GM12878 (cell line): ENCODE results near the gene PAQR9. TPM values are rescaled to one million over a fixed set of nuclear protein-coding genes. Genes with fewer than 3 reads are reported as not detected.

ENCODE experiments used
- ATAC-seq: fragments of 200-7000 bp; cut with Tn5 transposase; 3 replicates; pipeline ENCODE4 v1.9.1; 2020; ENCODE audit warnings: mild to moderate bottlenecking, moderate library complexity
- BruUV-seq: library from RNA; stranded (reverse); fragments of 400-500 nt; replicated peaks from 2 replicates; lab custom pipeline; 2021; lab: Mats Ljungman, UMichigan
- CTCF ChIA-PET: fragments of 300-600 bp; sonication (Branson Sonifier 250); formaldehyde crosslinking; extraction: SDS; loops from one replicate; lab custom pipeline; 2021; ENCODE audit warnings: inconsistent platforms; lab: Yijun Ruan, JAX
- POLR2A ChIA-PET: fragments of 350-600 bp; formaldehyde crosslinking; extraction: SDS; loops from one replicate; lab custom pipeline; 2021; ENCODE audit warnings: inconsistent platforms; lab: Charles Lee
- RAD21 ChIA-PET: fragments of 300-600 bp; sonication (Branson Sonifier 250); formaldehyde crosslinking; loops from one replicate; lab custom pipeline; 2023; ENCODE audit warnings: antibody characterized with exemption; ENCODE audit not compliant: unreplicated experiment; lab: Charles Lee
- SMC1A ChIA-PET: fragments of 300-600 bp; sonication (Branson Sonifier 250); formaldehyde crosslinking; loops from one replicate; lab custom pipeline; 2023; ENCODE audit not compliant: unreplicated experiment, uncharacterized antibody; lab: Charles Lee
- DNase-seq: peaks from one replicate; pipeline ENCODE4 v3.0.0-alpha.2; 2011; ENCODE audit warnings: low read depth, low spot score
- FAIRE-seq: peaks from 3 replicates; lab custom pipeline; 2011; peaks lifted over from hg19 to GRCh38; lab: Jason Lieb, UNC
- H2AFZ ChIP-seq: 2 replicates; pipeline ENCODE4 v1.6.0; 2011; ENCODE audit warnings: low read depth, low read length, control low read depth; ENCODE audit not compliant: control insufficient read depth
- H3K27ac ChIP-seq: 2 replicates; pipeline ENCODE4 v1.5.1; 2011; ENCODE audit warnings: control low read depth; ENCODE audit not compliant: control insufficient read depth, insufficient read depth
- H3K27me3 ChIP-seq, 2 experiments: replicated peaks in 1 of 2; 2 replicates each; pipeline versions ENCODE4 v1.6.0 to v1.6.1; 2011; ENCODE audit warnings: low read length in 1 of 2; ENCODE audit not compliant: control insufficient read depth in 2 of 2, insufficient read depth in 2 of 2
- H3K36me3 ChIP-seq, 2 experiments: 2 replicates each; pipeline ENCODE4 v1.5.1; 2011; ENCODE audit warnings: low read length in 1 of 2; ENCODE audit not compliant: control insufficient read depth in 2 of 2, insufficient read depth in 2 of 2
- H3K4me1 ChIP-seq: 2 replicates; pipeline ENCODE4 v1.6.1; 2011; ENCODE audit warnings: mild to moderate bottlenecking, low read length, moderate library complexity, mixed read lengths; ENCODE audit not compliant: control insufficient read depth, insufficient read depth
- H3K4me2 ChIP-seq: 2 replicates; pipeline ENCODE4 v1.6.0; 2011; ENCODE audit warnings: control low read depth; ENCODE audit not compliant: control insufficient read depth, insufficient read depth
- H3K4me3 ChIP-seq: fragments of 200-600 bp; sonication (generic); 2 replicates; pipeline ENCODE4 v1.5.1; 2016
- H3K79me2 ChIP-seq: 2 replicates; pipeline ENCODE4 v1.6.0; 2011; ENCODE audit warnings: low read length; ENCODE audit not compliant: control insufficient read depth, insufficient read depth
- H3K9ac ChIP-seq: 2 replicates; pipeline ENCODE4 v1.8.0; 2011; ENCODE audit warnings: low read length, control low read depth, mixed read lengths; ENCODE audit not compliant: control insufficient read depth, insufficient read depth
- H3K9me3 ChIP-seq: replicated peaks from 3 replicates; pipeline ENCODE4 v1.5.1; 2011; ENCODE audit warnings: mild to moderate bottlenecking, low read length; ENCODE audit not compliant: control insufficient read depth, insufficient read depth
- H4K20me1 ChIP-seq: 2 replicates; pipeline ENCODE4 v1.6.0; 2011; ENCODE audit not compliant: control insufficient read depth, insufficient read depth
- CEBPB ChIP-seq, 2 experiments: fragments of 150-350 bp in 1 of 2; IDR thresholded peaks; 2 replicates each; pipeline ENCODE4 v1.6.1; 2012 to 2014; ENCODE audit warnings: low read depth in 2 of 2, low read length in 2 of 2, borderline replicate concordance in 1 of 2, inconsistent platforms in 1 of 2
- CREM ChIP-seq: IDR thresholded peaks from 2 replicates; pipeline ENCODE4 v1.6.1; 2014; ENCODE audit warnings: antibody characterized with exemption, low read depth
- ELK1 ChIP-seq: IDR thresholded peaks from 2 replicates; pipeline ENCODE4 v1.6.1; 2012; ENCODE audit warnings: low read depth, low read length, improper control_type of control experiment
- HDAC6 ChIP-seq: fragments of 200-600 bp; sonication (generic); IDR thresholded peaks from one replicate; pipeline ENCODE4 v1.8.0; 2017; ENCODE audit warnings: antibody characterized with exemption; ENCODE audit not compliant: unreplicated experiment
- POLR2AphosphoS2 ChIP-seq: IDR thresholded peaks from 2 replicates; pipeline ENCODE4 v1.6.1; 2011; ENCODE audit warnings: low read depth, mild to moderate bottlenecking, low read length, improper control_type of control experiment, moderate library complexity
- RUNX3 ChIP-seq: IDR thresholded peaks from 2 replicates; pipeline ENCODE4 v1.6.1; 2012; ENCODE audit warnings: low read length, inconsistent platforms
- SKIL ChIP-seq: fragments of 450-650 bp; IDR thresholded peaks from 2 replicates; pipeline ENCODE4 v1.6.1; 2017; ENCODE audit warnings: mild to moderate bottlenecking, low read depth, inconsistent platforms; ENCODE audit not compliant: poor library complexity, severe bottlenecking
- SMC3 ChIP-seq: IDR thresholded peaks from 2 replicates; pipeline ENCODE4 v1.6.1; 2011; ENCODE audit warnings: low read length, improper control_type of control experiment, borderline replicate concordance
- SP1 ChIP-seq: IDR thresholded peaks from one replicate; pipeline ENCODE4 v1.6.1; 2011; ENCODE audit warnings: low read depth, low read length
- SREBF1 ChIP-seq: IDR thresholded peaks from 2 replicates; pipeline ENCODE4 v1.6.1; 2012; ENCODE audit warnings: mild to moderate bottlenecking, low read length
- YY1 ChIP-seq: IDR thresholded peaks from 2 replicates; pipeline ENCODE4 v1.6.1; 2011; ENCODE audit warnings: low read depth, mild to moderate bottlenecking, low read length
- WGBS: methylation state at CpG from one replicate; pipeline ENCODE4 v1.1.6; 2016; ENCODE audit warnings: low lambda C conversion rate; ENCODE audit not compliant: insufficient replicate concordance, insufficient coverage; ENCODE audit errors: missing lambda C conversion rate; 5-methylcytosine and 5-hydroxymethylcytosine counted together
- in situ Hi-C: fragments of 300-500 bp; cut with MboI; formaldehyde crosslinking; loops from 9 replicates; pipeline ENCODE4 v1.14.3; 2018; ENCODE audit warnings: mixed read lengths
- intact Hi-C: fragments of 100-400 bp; cut with micrococcal nuclease; formaldehyde crosslinking; loops from one replicate; pipeline ENCODE4 v1.14.2; 2022; ENCODE audit not compliant: unreplicated experiment
- polyA plus RNA-seq, 11 experiments: library from polyadenylated mRNA; depleted of rRNA in 4 of 11; unstranded in 6 of 11; stranded (reverse) in 5 of 11; fragments of >200 nt; fragmentation: Nextera tagmentation in 4 of 11; fragmentation: Illumina TruSeq in 1 of 11; extraction: Ambion mirVana in 4 of 11; extraction: Trizol in 1 of 11; gene quantifications; 1 replicate in 1 of 11; 2 replicates in 10 of 11; pipeline versions ENCODE4 v1.2.1 to v1.2.3, GENCODE V29; 2011 to 2016; ENCODE audit warnings: inconsistent platforms in 2 of 11, missing spikeins in 2 of 11, low read depth in 1 of 11
- total RNA-seq, 4 experiments: library from RNA; depleted of rRNA in 3 of 4; stranded (reverse); fragments of >200 nt in 3 of 4; fragmentation: Illumina TruSeq in 1 of 4; extraction: Trizol in 1 of 4; gene quantifications; 2 replicates each; pipeline versions ENCODE4 v1.2.1 to v1.2.3, GENCODE V29; 2013 to 2021
- TF ChIP-seq, protein P1 (sequence below), 3 experiments: IDR thresholded peaks in 2 of 3; conservative IDR thresholded peaks in 1 of 3; 2 replicates each; pipeline ENCODE4 v1.5.1; 2011; ENCODE audit warnings: low read depth in 3 of 3, low read length in 3 of 3, mild to moderate bottlenecking in 3 of 3, control low read depth in 2 of 3, moderate library complexity in 2 of 3, inconsistent platforms in 1 of 3, mixed read lengths in 1 of 3; ENCODE audit not compliant: control insufficient read depth in 2 of 3, insufficient read depth in 1 of 3; ENCODE audit errors: extremely low read depth in 1 of 3
- TF ChIP-seq, protein P2 (sequence below): fragments of 450-650 bp; IDR thresholded peaks from 2 replicates; pipeline ENCODE4 v1.6.1; 2016; ENCODE audit warnings: mild to moderate bottlenecking

PAQR9 gene
- total and polyA plus RNA-seq, 10 of the 15 experiments (the other 5 are each of a cell fraction or from before 2014, with no cell fraction given) = not detected

- TF ChIP-seq, protein P1, sequence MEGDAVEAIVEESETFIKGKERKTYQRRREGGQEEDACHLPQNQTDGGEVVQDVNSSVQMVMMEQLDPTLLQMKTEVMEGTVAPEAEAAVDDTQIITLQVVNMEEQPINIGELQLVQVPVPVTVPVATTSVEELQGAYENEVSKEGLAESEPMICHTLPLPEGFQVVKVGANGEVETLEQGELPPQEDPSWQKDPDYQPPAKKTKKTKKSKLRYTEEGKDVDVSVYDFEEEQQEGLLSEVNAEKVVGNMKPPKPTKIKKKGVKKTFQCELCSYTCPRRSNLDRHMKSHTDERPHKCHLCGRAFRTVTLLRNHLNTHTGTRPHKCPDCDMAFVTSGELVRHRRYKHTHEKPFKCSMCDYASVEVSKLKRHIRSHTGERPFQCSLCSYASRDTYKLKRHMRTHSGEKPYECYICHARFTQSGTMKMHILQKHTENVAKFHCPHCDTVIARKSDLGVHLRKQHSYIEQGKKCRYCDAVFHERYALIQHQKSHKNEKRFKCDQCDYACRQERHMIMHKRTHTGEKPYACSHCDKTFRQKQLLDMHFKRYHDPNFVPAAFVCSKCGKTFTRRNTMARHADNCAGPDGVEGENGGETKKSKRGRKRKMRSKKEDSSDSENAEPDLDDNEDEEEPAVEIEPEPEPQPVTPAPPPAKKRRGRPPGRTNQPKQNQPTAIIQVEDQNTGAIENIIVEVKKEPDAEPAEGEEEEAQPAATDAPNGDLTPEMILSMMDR (IDR thresholded peaks at IDR 0.05 in 2 of 3, conservative IDR thresholded peaks at IDR 0.05 in 1 of 3; ENCODE audit: control insufficient read depth in 2 of 3, extremely low read depth in 1 of 3, insufficient read depth in 1 of 3, low read depth in 3 of 3, low read length in 3 of 3) = peak; percentile 60 to 67 (median 63); a peak in 5 of 6 replicates
- TF ChIP-seq SP1 (no peak), SMC3 (peak; percentile 65; the same call in 1 of the 2 replicates), CEBPB (IDR thresholded peaks at IDR 0.05; ENCODE audit: borderline replicate concordance in 1 of 2, low read depth in 2 of 2, low read length in 2 of 2) (no peak), POLR2AphosphoS2 (no peak), SREBF1 (no peak), YY1 (0 out of 2 replicates have a peak, but pooled peaks have one; percentile 46)
Observed at GRCh38 chr3:142929109-142929508, 34.4 kb downstream of the PAQR9 start (continued).

DNA sequence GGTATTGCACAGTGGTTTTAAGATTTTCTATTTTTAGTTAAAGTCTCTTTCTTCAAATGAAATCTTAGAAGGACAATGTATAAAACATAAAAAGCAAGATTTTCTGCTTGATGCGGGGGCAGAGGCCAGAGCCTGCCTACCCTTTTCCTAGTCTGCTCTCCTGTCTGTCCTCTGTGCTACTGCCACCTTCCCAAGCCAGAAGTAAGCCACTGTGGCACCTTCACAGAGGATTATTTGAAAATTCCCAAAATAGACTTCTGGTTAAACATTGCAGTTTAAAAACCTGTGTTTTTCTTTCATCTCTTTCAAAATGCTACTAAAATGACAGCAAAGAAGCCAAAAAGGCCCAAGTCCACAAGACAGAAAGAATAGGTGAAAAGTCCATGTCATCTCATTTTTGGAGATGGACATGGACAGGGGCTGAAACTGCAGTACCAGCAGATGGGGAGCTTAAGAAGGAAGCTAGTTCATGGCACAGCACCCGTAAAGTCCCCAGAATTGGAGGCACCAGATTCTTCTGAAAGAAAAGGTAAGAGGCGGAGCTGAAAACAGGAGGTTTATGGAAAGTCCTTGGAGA lies 37.0 kb downstream of the PAQR9 start:
- SMC1A ChIA-PET = interaction anchor here (1.2 kb wide), 1 partner anchor 68 kb away, joined by 4 read pairs; no protein-coding TSS in a partner anchor
- H3K36me3 ChIP-seq = no peaks in the 10 kb centered on the region
- H3K9ac ChIP-seq = no peak overlapping the region
- no peaks in the 10 kb centered on the region for H3K79me2 ChIP-seq
- H4K20me1 ChIP-seq = no peaks in the 10 kb centered on the region
- WGBS = 51% methylated on average over 3 of the region's 3 CpGs
- in situ Hi-C loops (no loop called here), intact Hi-C loops (no loop called here)
- CTCF ChIA-PET = interaction anchor here (1.0 to 2.0 kb wide), 2 partner anchors 68 to 718 kb away, joined by 3 to 4 read pairs; no protein-coding TSS in a partner anchor
- H3K9me3 ChIP-seq = no peaks in the 10 kb centered on the region; the same call in 2 of the 3 replicates
- H3K27me3 ChIP-seq = no peaks in the 10 kb centered on the region
- RAD21 ChIA-PET = no interaction called here
- no peak overlapping the region for H3K4me3 ChIP-seq
- H2AFZ ChIP-seq = no peak overlapping the region
- H3K4me2 ChIP-seq = no peak overlapping the region
- FAIRE-seq = no peak
- POLR2A ChIA-PET = no interaction called here
- no peak for DNase-seq
- ATAC-seq = no peak
- no TSS peak for BruUV-seq
- no peak overlapping the region for H3K27ac ChIP-seq
- no peaks in the 10 kb centered on the region for H3K4me1 ChIP-seq
- TF ChIP-seq ELK1 (no peak), POLR2AphosphoS2 (no peak), RUNX3 (no peak), HDAC6 (no peak), CREM (no peak), SP1 (no peak), SKIL (no peak)
- TF ChIP-seq, protein P2, sequence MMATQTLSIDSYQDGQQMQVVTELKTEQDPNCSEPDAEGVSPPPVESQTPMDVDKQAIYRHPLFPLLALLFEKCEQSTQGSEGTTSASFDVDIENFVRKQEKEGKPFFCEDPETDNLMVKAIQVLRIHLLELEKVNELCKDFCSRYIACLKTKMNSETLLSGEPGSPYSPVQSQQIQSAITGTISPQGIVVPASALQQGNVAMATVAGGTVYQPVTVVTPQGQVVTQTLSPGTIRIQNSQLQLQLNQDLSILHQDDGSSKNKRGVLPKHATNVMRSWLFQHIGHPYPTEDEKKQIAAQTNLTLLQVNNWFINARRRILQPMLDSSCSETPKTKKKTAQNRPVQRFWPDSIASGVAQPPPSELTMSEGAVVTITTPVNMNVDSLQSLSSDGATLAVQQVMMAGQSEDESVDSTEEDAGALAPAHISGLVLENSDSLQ = no peak
